HS-27A (cell line): Measurements from ENCODE around the gene PVR.
"Not testable (repeated sequence)": the region's sequence is repeated elsewhere in the genome, so short reads cannot be mapped to it uniquely, and the experiment has no call there.

Experiments used
- DNase-seq: peaks from one replicate; pipeline ENCODE4 v3.0.0-alpha.2; 2012; ENCODE audit warnings: low read depth, missing footprints

PVR gene, protein sequence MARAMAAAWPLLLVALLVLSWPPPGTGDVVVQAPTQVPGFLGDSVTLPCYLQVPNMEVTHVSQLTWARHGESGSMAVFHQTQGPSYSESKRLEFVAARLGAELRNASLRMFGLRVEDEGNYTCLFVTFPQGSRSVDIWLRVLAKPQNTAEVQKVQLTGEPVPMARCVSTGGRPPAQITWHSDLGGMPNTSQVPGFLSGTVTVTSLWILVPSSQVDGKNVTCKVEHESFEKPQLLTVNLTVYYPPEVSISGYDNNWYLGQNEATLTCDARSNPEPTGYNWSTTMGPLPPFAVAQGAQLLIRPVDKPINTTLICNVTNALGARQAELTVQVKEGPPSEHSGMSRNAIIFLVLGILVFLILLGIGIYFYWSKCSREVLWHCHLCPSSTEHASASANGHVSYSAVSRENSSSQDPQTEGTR

DNA sequence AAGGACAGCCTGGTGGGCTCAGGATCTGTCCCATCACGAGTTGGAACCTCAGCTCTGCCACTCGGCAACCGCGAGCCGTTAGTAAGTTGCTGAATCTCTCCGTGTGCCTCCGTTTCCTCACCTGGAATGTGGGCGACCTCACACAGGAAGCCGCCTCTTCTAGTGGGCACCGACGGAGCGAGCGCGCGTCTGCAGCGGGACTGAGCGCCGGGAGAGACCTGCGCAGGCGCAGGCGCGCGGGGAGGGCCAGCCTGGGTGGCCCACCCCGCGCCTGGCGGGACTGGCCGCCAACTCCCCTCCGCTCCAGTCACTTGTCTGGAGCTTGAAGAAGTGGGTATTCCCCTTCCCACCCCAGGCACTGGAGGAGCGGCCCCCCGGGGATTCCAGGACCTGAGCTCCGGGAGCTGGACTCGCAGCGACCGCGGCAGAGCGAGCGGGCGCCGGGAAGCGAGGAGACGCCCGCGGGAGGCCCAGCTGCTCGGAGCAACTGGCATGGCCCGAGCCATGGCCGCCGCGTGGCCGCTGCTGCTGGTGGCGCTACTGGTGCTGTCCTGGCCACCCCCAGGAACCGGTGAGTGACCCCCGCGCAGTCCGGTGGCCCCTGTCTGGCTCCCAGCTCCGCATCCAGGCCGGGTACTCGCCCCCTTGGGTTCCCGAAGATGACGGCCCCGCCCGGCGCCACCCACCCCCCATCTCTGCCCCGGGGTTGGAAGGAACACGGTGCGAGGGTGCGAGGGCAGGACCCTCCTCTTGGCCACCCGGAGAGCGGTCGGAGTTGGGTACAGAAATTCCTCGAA, at the start of gene PVR:
TSS of gene PVR (plus strand) at position 306 of the 797 bp plus-strand sequence. CDS start at position 493, 187 bp downstream.
- peak; percentile 55 for DNase-seq

DNA sequence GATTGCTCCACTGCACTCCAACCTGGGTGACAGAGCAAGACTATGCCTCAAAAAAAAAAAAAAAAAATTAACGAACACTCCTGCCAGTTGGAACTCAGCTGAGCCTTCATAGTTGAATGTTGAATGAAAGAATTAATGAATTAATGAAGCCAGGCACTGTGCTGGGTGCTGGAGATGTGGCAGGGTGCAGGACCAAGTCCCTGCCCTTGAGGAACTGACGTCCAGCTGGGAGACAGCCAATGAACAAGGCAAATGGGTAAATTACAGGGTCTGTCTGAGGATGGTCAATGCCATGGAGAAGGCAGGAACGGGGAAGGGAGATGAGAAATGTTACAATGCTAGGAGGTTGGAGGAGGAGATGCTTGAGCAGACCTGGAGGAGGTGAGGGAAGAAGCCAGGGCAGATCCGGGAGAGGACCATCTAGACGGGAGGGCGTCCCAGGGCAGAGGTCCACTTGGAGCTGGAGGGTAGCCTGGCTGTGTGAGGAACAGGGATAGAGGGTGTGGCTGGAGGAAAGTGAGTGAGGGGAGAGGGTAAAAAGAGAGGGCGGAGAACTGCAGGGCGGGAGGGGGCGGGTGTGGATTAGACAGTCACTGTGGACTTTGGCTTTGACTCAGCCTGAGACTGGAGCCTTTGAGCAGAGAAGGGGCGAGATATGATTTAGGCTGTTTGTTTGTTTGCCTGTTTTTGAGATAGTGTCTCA, 47.1 kb upstream of the PVR start:
- no peak for DNase-seq

DNA sequence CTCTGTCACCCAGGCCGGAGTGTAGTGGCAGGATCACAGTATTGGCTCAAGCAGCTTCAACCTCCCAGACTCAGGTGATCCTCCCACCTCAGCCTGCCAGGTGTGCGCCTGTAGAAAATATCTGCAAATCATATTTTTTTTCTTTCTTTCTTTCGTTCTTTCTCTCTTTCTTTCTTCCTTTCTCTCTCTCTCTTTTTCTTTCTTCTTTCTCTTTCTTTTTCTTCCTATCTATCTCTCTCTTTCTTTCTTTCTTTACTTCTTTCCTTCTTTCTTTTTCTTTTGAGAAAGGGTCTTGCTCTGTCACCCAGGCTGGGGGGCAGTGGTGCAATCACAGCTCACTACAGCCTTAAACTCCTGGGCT, 46.6 kb upstream of the PVR start:
- DNase-seq: no peak

DNA sequence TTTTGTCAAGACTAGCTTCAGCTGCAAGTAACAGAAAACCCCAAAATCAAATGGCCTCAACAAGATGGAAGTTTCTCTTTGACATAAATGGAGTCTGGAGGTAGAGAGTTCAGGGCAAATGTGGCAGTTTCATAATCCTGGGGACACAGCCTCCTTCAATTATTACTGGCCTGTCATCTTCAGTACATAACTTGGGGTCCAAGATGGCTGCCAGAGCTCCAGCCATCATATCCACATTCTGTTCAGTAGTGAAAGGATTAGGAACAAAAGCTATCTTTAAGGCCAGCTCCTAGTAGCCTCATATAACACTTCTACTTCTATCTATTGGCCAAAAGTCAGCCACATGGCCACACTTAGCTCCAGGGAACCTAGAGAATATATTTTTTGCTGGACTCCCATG, 45.4 kb upstream of the PVR start:
- DNase-seq: no peak

DNA sequence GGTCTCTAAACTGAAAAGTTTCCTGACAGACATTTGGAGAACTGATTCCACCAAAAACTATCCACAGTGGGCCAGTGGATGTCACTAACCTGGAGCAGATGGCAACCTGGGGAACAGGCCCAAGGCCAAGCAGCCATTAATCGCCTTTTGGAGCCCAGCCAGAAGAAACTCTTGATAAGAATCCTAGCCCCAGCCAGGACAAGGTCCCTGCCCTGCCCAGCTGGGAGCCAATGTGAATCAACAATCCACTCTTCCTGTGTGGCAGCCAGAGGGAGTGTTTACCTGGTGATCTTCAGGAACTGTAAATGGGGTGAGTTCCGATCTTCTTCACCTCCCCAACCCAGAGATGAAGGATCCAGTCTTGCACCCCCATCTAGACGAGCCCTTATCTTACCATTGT, 44.8 kb upstream of the PVR start:
- no peak for DNase-seq

DNA sequence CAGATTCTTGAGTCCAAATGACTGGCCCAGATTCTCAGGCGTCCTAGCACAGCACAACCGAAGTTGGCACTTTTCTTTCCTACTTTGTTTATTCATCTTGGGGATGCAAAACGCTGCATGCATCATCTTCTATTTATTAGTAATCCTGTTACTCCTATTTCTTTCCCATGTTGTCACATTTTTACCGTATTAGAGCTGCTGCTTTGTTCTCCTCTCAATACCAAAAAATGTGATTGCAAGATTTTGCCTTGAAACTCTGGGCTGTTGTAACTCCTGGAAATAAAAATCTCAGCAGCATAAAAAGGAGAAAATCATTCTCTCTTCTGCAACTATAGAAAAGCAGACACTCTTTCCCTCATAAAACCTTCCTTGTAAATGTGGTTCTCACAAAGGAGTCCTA, 43.2 kb upstream of the PVR start:
- no peak for DNase-seq

DNA sequence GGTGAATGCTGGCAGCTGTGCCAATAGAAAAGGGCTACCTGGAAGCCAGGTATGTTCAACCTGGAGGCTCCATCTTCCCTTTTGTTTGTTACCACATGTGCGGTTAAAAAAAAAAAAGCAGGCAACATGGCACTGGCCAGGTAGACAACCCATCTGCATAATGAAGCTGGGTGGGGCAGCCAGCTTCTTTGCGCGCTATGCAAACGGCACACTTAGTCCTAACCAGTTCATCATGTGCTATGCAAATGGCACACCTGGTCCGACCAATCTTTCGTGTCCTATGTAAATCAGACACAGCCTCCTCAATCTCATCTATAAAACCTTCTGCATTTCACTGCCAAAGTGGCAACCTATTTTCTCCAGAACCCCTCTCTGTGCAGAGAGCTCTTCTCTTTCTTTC, 41.6 kb upstream of the PVR start:
- no peak for DNase-seq

DNA sequence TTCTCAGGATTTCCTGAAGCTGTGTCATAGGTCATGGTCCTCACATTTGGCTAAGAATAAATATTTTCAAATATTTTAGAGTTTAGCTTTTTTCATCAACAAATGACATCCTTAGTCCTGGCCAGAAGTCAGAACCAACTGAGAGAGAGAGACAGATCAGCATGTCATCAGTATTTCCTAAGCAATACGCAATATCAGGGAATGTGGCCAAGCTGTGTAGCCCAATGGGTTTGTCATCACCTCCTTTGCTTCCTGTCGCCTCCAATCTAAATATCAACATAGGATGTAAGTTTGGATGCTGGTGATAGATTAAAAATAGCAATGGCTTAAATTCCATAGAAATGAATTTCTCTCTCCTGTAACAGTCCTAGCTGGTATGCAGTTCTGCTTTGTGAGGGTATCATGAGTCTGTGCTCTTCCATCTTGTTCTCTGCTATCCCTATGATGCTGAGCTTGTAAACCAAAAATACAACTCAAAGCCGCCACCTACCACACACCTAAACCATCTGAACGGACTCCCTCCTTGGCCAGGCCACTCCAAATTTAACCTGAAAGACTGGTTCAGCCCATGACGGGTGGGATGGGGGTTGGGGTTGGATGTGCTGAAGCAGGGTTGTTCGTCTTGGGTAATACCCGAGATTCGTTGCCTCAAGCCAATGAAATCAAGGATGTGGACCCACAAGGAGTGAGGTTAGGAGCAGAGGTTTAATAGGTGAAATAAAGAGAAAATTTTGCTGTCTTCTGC, 40.3 kb upstream of the PVR start:
- DNase-seq: peak; percentile 98

DNA sequence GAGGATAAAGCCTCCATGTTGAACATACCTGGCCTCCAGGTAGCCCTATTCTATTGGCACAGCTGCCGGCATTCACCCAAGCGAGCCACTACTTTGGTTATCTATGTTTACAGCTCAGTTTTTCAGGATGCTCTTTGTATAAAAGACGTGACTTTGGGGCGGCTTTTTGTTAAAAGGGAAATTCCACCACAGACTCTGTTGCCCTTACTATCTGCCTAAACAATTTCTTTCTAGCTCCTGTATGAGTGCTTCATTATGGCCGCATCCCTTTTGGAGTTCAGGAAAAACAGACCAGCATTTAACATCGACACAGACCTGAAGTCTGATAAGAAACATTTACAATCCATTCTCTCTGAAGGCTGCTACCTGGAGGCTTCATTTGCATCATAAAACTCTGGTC, 39.5 kb upstream of the PVR start:
- DNase-seq: no peak

DNA sequence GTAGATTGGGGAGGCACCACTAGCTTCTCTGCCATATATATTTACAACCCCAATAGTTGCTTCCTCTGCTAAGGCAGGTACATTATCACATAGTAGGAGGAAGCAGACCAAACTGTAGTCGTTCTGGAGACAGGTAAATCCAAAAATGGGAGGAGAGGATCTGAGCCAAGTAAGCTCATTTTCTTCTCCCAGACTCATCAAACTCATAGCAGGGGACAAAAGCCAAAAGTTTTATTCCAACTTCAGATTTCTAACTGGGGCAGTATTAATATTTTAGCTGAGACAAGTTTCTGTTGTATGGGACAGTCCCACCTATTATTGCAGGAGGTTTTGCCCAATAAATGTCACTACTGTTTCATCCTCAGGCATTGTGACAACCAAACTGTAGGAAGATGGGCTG, 38.2 kb upstream of the PVR start:
- DNase-seq: no peak

DNA sequence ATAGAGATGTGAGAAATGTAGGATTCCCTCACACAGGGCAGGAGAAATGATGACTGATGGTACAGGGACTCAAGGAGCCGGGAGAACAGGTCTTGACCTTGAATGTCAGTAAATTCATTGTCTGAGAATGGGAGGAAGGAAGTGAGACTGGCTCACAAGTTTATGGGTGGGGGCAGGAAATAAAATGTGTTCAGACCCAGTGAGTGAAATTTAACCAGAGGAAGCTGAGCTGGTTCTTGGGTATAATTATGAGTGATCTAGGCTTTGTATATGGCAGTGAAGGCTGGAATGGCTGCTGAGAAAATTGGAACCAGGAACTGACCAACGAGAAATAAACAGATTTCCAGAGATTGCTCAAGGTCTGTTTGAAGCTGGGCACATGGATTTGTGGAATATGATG, 36.7 kb upstream of the PVR start:
- DNase-seq: peak; percentile 41

DNA sequence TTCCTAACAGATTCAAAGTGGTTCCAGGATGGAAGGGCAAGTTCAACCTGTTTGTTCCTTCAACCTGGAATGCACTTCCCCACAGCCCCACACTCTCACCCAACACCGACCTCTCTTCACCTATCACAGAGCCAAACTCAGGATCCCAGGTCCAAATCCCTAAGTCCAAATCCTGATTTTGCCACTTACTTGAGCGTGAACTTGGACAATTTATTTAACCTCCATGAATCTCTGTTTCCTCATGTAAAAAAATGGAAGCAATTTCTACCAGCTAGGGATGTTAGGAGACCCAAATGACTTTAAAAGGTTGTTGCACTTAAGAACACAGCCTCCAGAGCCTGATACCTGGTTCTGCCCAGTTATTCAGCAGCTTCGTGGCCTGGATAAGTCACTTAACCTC, 35.8 kb upstream of the PVR start:
- DNase-seq: no peak

DNA sequence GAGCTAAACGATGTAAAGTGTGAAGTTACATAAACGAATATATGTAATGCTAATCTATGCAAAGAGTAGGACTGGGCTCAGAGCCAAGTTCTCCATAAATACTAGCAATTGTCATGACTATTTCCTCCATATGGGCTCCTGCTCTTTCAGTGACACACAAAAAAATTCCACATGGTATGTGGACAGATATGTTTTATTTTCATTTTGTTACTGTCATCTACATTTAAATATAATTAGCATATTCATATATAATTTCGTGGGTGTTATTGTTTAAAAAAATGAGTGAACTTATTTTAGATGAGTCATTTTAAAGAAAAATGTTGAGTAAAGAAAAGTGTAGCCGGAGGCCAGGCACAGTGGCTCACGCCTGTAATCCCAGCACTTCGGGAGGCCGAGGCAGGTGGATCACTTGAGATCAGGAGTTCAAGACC, 35.3 kb upstream of the PVR start:
- DNase-seq: no peak

DNA sequence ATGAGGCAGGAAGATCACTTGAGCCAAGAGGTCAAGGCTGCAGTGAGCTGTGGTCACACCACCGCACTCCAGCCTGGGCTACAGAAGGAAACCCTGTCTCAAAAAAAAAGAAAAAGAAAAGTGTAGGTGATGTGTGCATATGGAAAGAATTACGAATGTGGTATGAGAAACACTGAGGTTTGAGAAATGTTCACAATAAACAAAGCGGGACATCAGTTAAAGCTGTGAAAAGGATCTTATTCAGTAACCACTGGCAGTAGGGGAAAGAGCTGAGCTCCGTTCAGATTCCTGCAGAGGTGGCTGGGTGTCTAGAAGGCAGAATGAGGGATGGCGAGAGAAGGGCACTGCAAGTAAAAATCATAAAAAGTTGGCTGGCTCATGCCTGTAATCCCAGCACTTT, 34.5 kb upstream of the PVR start:
- DNase-seq: no peak

DNA sequence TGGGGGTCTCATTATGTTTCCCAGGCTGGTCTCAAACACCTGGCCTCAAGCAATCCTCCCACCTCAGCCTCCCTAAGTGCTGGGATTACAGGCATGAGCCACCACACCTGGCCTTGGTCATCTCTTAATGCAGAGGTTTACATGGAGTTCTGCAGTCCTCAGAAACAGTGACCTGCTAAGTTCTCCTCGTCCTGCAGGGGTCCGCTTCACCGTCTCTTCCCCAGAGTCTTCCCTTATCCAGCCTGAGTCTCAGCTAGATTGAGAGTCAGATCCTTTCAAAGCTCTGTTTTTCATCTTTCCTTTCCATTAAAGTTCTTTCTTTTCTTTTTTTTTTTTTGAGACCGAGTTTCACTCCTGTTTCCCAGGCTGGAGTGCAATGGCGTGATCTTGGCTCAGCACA, 33.2 kb upstream of the PVR start:
- DNase-seq: not testable (repeated sequence)

DNA sequence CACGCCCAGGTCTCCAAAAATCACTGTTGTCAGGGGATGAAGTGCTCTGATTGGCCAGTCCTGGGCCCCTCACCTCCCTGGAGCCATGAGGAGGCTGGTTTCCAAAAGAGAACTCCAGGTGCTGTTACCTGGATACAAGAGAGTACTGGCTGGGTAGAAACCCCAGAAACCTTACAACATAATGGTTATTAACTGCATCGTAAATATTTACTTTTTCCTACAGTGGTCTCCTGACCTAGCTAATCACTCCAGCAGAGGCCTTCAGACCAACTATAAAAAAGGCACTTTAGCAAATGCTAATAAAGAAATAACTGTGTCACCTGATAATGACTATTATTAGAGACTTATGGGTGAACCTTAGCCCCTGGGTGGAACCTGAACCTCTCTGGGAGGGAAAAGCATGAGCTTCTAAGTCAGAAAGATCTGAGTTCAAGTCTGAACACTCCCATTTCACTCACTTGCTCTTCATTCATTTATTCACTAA, 31.9 kb upstream of the PVR start:
- DNase-seq: no peak

DNA sequence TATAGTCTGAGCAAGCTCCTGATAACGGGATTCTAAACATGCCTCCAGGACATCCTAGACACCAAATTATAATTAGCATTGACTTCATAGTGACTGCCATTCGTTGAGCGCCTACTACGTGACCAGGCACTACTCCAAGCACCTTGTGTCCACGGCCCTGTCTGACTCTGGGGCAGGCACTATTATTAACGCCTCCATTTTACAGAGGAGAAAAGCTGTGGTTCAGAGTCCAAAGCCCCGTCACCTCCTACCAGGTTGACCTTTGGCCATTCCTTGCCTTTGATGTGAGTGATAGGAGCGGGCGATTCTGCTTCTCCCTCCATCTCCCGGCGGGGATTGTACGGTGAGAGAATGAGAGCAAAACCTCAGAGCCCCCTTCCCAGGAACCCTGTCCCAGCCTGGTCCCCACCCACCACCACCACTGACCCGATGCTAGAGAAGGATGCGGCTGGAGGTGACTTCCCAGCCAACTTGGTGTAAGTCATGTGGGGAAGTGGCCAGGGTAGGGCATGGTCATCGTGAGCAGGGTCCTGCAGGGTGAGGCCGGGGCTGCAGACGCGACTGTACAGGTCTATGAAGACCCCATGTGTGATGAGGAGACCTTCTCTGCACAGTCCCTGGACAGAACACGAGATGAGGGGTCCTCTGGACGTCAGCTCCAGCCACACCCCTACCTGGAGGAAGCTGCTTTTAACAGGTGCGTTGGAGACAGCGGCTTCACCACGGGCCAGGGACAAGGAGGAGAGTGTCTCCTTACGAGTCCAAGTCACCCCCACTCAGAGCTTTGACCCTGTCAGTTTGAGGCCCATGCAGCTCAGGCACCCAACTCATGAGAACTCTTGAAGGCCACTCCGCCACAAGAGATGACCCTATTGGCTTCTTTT, 30.2 kb upstream of the PVR start, which contains the start of gene IGSF23:
TSS of gene IGSF23 (plus strand) at position 269 of the 884 bp plus-strand sequence. CDS start at position 352, 83 bp downstream.
- DNase-seq: no peak

DNA sequence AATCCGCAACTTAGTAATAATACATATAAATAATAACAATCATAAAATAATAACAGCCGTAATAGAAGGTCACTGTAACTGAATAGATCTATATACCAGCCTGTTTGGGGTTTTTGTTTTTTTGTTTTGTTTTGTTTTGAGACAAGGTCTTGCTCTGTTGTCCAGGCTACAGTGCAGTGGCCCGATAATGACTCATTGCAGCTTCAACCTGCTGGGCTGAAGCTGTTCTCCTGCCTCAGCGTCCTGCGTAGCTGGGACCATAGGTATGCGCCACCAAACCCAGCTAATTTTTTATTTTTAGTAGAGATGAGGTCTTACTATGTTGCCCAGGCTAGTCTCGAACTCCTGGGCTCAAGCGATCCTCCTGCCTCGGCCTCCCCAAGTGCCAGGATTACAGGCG, 29.4 kb upstream of the PVR start:
- no peak for DNase-seq

DNA sequence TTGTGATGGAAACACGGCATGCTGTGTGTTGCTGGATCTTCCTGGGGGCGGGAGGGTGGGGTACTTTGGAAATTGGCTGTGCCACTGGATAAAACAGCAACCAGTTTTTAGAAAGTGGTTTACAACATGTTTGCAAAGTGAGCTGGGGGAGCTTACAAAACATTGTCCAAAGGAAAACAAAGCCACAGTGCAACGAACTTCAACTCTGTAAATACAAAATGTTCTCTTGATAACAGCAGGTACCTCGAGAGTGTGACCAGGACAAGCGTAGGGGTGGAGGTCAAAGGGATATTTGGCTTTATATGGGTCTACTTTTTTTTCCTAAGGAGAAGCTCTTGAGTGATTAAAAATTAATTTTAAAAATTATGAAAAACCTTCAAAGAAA, 27.9 kb upstream of the PVR start:
- DNase-seq: no peak

DNA sequence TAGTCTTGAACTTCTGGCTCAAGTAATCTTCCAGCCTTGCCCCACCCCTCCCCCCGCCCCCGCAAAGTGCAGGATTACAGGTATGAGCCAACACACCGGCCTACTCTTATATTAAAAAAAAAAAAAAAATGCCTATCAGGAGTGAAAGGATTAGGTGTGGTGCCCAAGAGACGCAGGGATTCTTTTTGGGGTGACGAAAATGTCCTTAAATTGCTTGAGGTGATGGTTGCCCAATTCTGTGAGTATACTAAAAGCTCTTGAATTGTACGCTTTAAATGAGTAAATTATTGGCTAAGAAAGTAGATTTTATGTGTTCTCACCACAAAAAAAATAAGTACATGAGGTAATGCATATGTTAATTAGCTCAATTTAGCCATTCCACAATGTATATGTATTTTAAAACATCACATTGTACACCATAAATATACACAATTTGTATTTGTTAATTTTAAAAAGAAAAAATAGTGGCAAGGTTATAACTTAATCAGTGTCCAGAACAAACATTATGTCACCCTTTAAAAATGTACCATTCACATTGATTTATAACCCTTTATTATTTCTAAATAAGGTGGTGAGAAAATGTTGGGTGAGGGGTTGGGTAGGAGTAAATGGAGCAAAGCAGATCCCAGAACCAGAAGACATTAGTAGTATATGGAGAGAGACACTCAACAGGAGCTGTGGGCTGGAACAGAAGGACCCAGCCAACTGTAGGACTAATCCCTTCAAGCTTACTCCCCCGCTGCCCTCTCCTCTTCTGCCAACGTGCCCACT, 26.4 kb upstream of the PVR start:
- no peak for DNase-seq
